Measurements from ENCODE around the gene FKBP5. TPM values are rescaled to one million over a fixed set of nuclear protein-coding genes. Genes with fewer than 3 reads are reported as not detected.

FKBP5 gene
- total RNA-seq, 1 donor from 2014 or later, result 17.1 TPM

DNA sequence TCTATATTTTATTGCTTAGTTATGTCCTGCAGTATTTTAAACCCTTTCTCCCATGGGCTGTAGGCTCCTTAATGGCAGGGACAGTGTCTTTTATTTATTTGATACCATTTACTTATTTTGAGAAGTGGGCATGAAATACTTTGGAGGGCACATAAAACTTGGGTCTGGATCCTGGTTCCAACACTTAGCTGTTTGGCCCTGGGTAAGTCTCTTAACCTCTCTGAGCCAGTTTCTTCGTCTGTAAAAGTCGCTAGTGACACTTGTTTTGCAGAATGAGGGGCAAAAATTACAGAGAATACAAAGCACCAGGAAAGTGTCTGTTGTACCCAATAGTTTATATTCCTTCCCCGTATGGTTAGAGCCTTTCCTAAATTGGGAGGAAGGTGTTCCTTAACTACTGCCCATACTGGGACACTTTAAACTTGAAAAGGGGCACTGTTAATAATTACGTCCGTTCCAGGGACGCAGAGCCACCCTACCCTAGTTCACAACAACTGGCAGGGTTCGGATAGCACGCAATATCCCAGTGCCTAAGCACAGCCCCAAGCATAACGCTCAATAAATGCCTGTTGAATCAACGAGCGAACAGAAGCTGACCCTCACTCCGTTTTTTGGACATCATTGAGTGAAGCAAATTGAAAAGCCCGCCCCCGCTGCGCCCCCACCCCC, 42.2 kb upstream of the FKBP5 start:
- H3K4me1 Mint-ChIP-seq, result peaks cover 62% of the 10 kb centered on the region
- ChIA-PET POLR2A (interaction anchor here (0.6 to 2.2 kb wide), 6 partner anchors 11 to 1059 kb away, joined by 3 to 31 read pairs (median 4); partner anchors contain the start of gene FKBP5), CTCF (no interaction called here)
- no peaks in the 10 kb centered on the region for H3K9me3 Mint-ChIP-seq
- no peaks in the 10 kb centered on the region for H3K27me3 Mint-ChIP-seq
- ATAC-seq (ENCODE audit: low read depth), result peak; percentile 5
- no peak for TF ChIP-seq CTCF (IDR thresholded peaks at IDR 0.05)
- H3K4me3 Mint-ChIP-seq, result peak overlapping the region; percentile 90
- intact Hi-C loops (cut with micrococcal nuclease), result loop anchor here (1.0 to 5.0 kb wide), 4 partner anchors 12 to 389 kb away; partner anchors contain the start of genes FANCE, FKBP5 and PPARD
- peak overlapping the region; percentile 93 for H3K27ac Mint-ChIP-seq
- no peaks in the 10 kb centered on the region for H3K36me3 Mint-ChIP-seq (ENCODE audit: low read depth)
- DNase-seq, result no peak

GRCh38 chr6:35729722-35730121, 41.0 kb upstream of the FKBP5 start:
- POLR2A ChIA-PET, result interaction anchor here (0.6 kb wide), 1 partner anchor 1144 kb away, joined by 5 read pairs; no protein-coding TSS in a partner anchor
- Mint-ChIP-seq H3K9me3 (no peaks in the 10 kb centered on the region), H3K27ac (peak overlapping the region; percentile 30), H3K36me3 (ENCODE audit: low read depth) (no peaks in the 10 kb centered on the region), H3K27me3 (no peaks in the 10 kb centered on the region), H3K4me3 (peak overlapping the region; percentile 12), H3K4me1 (peaks cover 59% of the 10 kb centered on the region)
- no peak for DNase-seq
- intact Hi-C loops (cut with micrococcal nuclease), result loop anchor here (5.0 kb wide), 1 partner anchor 387 kb away; the partner anchor contains the start of gene PPARD
- TF ChIP-seq CTCF (IDR thresholded peaks at IDR 0.05), result no peak
- ATAC-seq (ENCODE audit: low read depth), result no peak
- CTCF ChIA-PET, result no interaction called here

DNA sequence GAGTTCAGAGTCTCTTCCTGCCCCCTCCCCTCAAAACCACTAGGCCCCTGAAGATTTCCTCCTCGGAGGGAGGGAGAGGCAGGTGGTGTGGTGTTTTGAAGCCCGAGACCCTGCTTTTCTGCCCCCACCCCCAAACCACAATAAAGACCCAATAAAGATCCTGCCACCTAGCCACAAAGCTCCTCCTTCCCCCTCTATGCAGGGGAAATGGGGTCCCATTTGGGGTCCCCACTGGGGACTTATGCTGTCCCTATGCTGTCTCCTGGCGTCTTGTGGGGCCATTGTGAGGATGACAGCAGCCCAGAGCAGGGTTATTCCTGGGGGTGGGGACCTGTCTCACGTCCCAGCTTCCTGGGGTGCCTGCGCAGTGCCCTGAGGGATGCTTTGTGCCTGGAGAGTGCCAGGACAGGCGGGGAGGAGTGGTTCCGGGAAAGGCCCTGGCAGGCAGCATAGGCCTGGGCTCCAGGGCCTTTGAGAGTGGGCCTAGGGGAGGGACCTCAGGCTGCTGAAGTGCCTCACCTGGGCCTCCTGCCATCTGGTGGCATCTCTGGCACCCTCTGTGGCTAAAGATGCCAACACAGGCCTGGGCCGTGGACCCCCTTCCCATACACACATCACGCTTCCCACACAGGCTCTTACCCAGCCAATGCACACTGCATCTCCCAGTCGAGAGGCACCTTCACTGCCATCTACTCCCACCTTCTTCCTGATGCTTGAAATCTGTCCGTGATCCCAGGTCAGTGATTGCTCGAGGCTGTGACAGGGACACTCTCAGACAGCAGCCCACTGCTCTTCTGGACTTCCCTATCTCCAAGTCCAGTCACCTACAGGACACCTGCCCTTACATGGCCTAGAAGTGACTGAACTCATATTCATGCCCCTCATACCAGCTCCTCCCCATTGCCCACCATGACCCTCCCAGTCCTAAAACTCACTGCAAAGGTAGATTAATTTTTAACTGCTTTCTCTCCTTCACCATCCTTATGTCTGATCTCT, 40.3 kb upstream of the FKBP5 start:
- Mint-ChIP-seq H3K9me3 (no peaks in the 10 kb centered on the region), H3K36me3 (ENCODE audit: low read depth) (no peaks in the 10 kb centered on the region), H3K27me3 (no peaks in the 10 kb centered on the region), H3K4me1 (peaks cover 59% of the 10 kb centered on the region), H3K4me3 (peak overlapping the region; percentile 12), H3K27ac (peak overlapping the region; percentile 68)
- no peak for DNase-seq
- intact Hi-C loops (cut with micrococcal nuclease), result loop anchor here (1.0 kb wide), 1 partner anchor 9 kb away; no protein-coding TSS in a partner anchor
- TF ChIP-seq CTCF (IDR thresholded peaks at IDR 0.05), result no peak
- CTCF ChIA-PET, result interaction anchor here (0.8 kb wide), 1 partner anchor 145 kb away, joined by 3 read pairs; no protein-coding TSS in a partner anchor
- ATAC-seq (ENCODE audit: low read depth), result no peak
- POLR2A ChIA-PET, result interaction anchor here (0.6 to 1.6 kb wide), 3 partner anchors 10 to 1145 kb away, joined by 3 to 23 read pairs (median 5); no protein-coding TSS in a partner anchor

DNA sequence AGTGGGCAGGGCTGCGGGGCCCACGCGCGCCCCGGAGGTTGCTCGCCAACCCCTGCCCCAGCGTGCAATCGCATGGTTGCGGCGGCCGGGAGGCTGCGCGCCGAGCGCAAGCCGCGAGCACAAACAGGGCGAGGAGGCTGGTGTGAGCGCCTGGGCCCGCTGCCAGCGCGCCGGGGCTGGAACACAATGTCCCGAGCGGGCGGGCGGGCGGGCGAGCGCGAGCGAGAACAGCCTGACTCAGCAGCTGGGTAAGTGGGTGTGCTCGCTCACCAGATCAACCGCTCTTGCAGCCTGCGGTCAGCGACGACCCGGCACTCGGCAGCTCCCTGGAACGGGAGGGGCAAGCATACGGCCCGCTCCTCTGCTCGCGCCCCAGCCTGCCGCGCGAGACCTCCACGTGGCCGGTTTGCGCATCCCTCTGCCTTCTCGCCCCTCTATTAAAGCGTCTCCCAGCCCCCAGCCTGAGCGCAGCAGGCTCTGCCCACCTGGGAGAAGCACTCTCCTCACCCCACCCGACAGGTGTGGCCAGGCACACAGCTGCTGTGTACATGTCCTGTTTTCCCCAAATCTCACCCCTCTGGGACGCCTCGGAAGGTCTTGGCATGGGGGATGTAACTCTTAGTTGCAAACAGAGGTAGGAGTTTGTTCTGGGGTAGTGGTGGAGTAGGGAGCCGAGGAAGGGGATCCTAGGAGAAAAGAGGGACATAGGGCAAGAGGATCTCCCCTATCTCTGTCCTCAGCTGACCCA, 39.4 kb upstream of the FKBP5 start:
- Mint-ChIP-seq H3K36me3 (ENCODE audit: low read depth) (no peaks in the 10 kb centered on the region), H3K4me3 (peak overlapping the region; percentile 79), H3K9me3 (no peaks in the 10 kb centered on the region), H3K4me1 (peaks cover 57% of the 10 kb centered on the region), H3K27me3 (no peaks in the 10 kb centered on the region), H3K27ac (peak overlapping the region; percentile 68)
- ATAC-seq (ENCODE audit: low read depth) (peak; percentile 40), DNase-seq (peak; percentile 63)
- ChIA-PET CTCF (interaction anchor here (0.8 to 1.0 kb wide), 2 partner anchors 9 to 144 kb away, joined by 3 to 7 read pairs; partner anchors contain the start of gene ARMC12), POLR2A (interaction anchor here (0.7 to 1.6 kb wide), 3 partner anchors 9 to 40 kb away, joined by 3 to 23 read pairs (median 3); partner anchors contain the start of gene FKBP5)
- intact Hi-C loops (cut with micrococcal nuclease), result loop anchor here (1.0 kb wide), 1 partner anchor 8 kb away; no protein-coding TSS in a partner anchor
- TF ChIP-seq CTCF (IDR thresholded peaks at IDR 0.05), result no peak

Measured in activated B cell treated with CpG ODN at 0.5 μM for 24 hours (primary cell).